Activated CD8-positive, alpha-beta T cell treated with anti-CD3 and anti-CD28 coated beads, Interleukin-2, amount 10 ng/mL, durations not matched to agents 7 days and 5 days (primary cell): ENCODE results near the gene ASTN2. TPM values are rescaled to one million over a fixed set of nuclear protein-coding genes. Genes with fewer than 3 reads are reported as not detected.

Experiments
- ATAC-seq: fragments of 150-1000 bp; cut with Tn5 transposase; one replicate; pipeline ENCODE4 v1.10.0; 2021; ENCODE audit warnings: moderate library complexity
- CTCF ChIA-PET: fragments of 350-600 bp; sonication (Branson Sonifier 250); formaldehyde crosslinking; loops from one replicate; lab custom pipeline; 2021; ENCODE audit warnings: antibody characterized with exemption; lab: Charles Lee
- POLR2A ChIA-PET: fragments of 350-600 bp; sonication (Branson Sonifier 250); formaldehyde crosslinking; loops from one replicate; lab custom pipeline; 2021; ENCODE audit warnings: antibody characterized with exemption; lab: Charles Lee
- DNase-seq: peaks from one replicate; pipeline ENCODE4 v3.0.0-alpha.2; 2020
- H3K27ac Mint-ChIP-seq: one replicate; pipeline ENCODE4 v1.8.0; 2021; ENCODE audit warnings: mild to moderate bottlenecking, mixed read lengths
- H3K27me3 Mint-ChIP-seq: one replicate; pipeline ENCODE4 v1.8.0; 2021; ENCODE audit warnings: low read depth, mixed read lengths
- H3K36me3 Mint-ChIP-seq: one replicate; pipeline ENCODE4 v1.8.0; 2021; ENCODE audit warnings: low read depth, mixed read lengths
- H3K4me1 Mint-ChIP-seq: one replicate; pipeline ENCODE4 v1.8.0; 2021; ENCODE audit warnings: low read depth, mixed read lengths
- H3K4me3 Mint-ChIP-seq: one replicate; pipeline ENCODE4 v1.8.0; 2021; ENCODE audit warnings: mild to moderate bottlenecking, mixed read lengths
- H3K9me3 Mint-ChIP-seq: one replicate; pipeline ENCODE4 v1.8.0; 2022; ENCODE audit warnings: mixed read lengths; ENCODE audit not compliant: insufficient read depth
- total RNA-seq, 2 experiments: library from RNA; stranded (reverse); gene quantifications; one replicate each; pipeline ENCODE4 v1.2.3, GENCODE V29; 2021

Gene ASTN2
- total RNA-seq, 2 experiments from 2014 or later = 4.7 to 4.9 TPM

- no peak for ATAC-seq
Observed at GRCh38 chr9:117120061-117120460, 294.8 kb downstream of the ASTN2 start.

GRCh38 chr9:117116084-117116483, 298.8 kb downstream of the ASTN2 start:
- DNase-seq (no peak), ATAC-seq (no peak)
- Mint-ChIP-seq H3K36me3 (no peaks in the 10 kb centered on the region), H3K27me3 (no peaks in the 10 kb centered on the region), H3K9me3 (no peaks in the 10 kb centered on the region), H3K4me1 (no peaks in the 10 kb centered on the region), H3K27ac (no peak overlapping the region), H3K4me3 (no peak overlapping the region)
- CTCF ChIA-PET = no interaction called here
- POLR2A ChIA-PET = no interaction called here

More at GRCh38 chr9:117120061-117120460, 294.8 kb downstream of the ASTN2 start:
- CTCF ChIA-PET = no interaction called here
- Mint-ChIP-seq H3K27ac (no peak overlapping the region), H3K4me1 (no peaks in the 10 kb centered on the region), H3K27me3 (no peaks in the 10 kb centered on the region), H3K9me3 (no peaks in the 10 kb centered on the region), H3K36me3 (no peaks in the 10 kb centered on the region), H3K4me3 (no peak overlapping the region)
- DNase-seq = no peak
- POLR2A ChIA-PET = no interaction called here

GRCh38 chr9:117114768-117115167, 300.1 kb downstream of the ASTN2 start:
- H3K9me3 Mint-ChIP-seq = no peaks in the 10 kb centered on the region
- H3K27me3 Mint-ChIP-seq = no peaks in the 10 kb centered on the region
- no peaks in the 10 kb centered on the region for H3K36me3 Mint-ChIP-seq
- no peak overlapping the region for H3K4me3 Mint-ChIP-seq
- ChIA-PET CTCF (no interaction called here), POLR2A (no interaction called here)
- no peak for ATAC-seq
- H3K4me1 Mint-ChIP-seq = no peaks in the 10 kb centered on the region
- DNase-seq = no peak
- H3K27ac Mint-ChIP-seq = no peak overlapping the region

GRCh38 chr9:117104716-117105495, 310.0 kb downstream of the ASTN2 start:
- POLR2A ChIA-PET = no interaction called here
- Mint-ChIP-seq H3K4me3 (no peak overlapping the region), H3K9me3 (no peaks in the 10 kb centered on the region), H3K27ac (no peak overlapping the region), H3K4me1 (no peaks in the 10 kb centered on the region), H3K36me3 (no peaks in the 10 kb centered on the region), H3K27me3 (no peaks in the 10 kb centered on the region)
- ATAC-seq (no peak), DNase-seq (no peak)
- CTCF ChIA-PET = no interaction called here

GRCh38 chr9:117104206-117104605, 310.7 kb downstream of the ASTN2 start:
- ATAC-seq = no peak
- H3K4me1 Mint-ChIP-seq = no peaks in the 10 kb centered on the region
- H3K9me3 Mint-ChIP-seq = no peaks in the 10 kb centered on the region
- CTCF ChIA-PET = no interaction called here
- no peak overlapping the region for H3K27ac Mint-ChIP-seq
- H3K27me3 Mint-ChIP-seq = no peaks in the 10 kb centered on the region
- POLR2A ChIA-PET = no interaction called here
- no peak overlapping the region for H3K4me3 Mint-ChIP-seq
- no peak for DNase-seq
- H3K36me3 Mint-ChIP-seq = no peaks in the 10 kb centered on the region

GRCh38 chr9:117103438-117104110, 311.3 kb downstream of the ASTN2 start:
- no peaks in the 10 kb centered on the region for H3K36me3 Mint-ChIP-seq
- ATAC-seq (no peak), DNase-seq (no peak)
- H3K27me3 Mint-ChIP-seq = no peaks in the 10 kb centered on the region
- H3K27ac Mint-ChIP-seq = no peak overlapping the region
- no peaks in the 10 kb centered on the region for H3K9me3 Mint-ChIP-seq
- no peak overlapping the region for H3K4me3 Mint-ChIP-seq
- CTCF ChIA-PET = no interaction called here
- no peaks in the 10 kb centered on the region for H3K4me1 Mint-ChIP-seq
- POLR2A ChIA-PET = interaction anchor here (0.7 kb wide), 1 partner anchor 258 kb away, joined by 3 read pairs; no protein-coding TSS in a partner anchor

GRCh38 chr9:117101008-117101407, 313.8 kb downstream of the ASTN2 start:
- no peaks in the 10 kb centered on the region for H3K4me1 Mint-ChIP-seq

GRCh38 chr9:117098331-117098730, 316.5 kb downstream of the ASTN2 start:
- Mint-ChIP-seq H3K9me3 (no peaks in the 10 kb centered on the region), H3K4me1 (no peaks in the 10 kb centered on the region), H3K36me3 (no peaks in the 10 kb centered on the region), H3K4me3 (no peak overlapping the region), H3K27ac (no peak overlapping the region), H3K27me3 (no peaks in the 10 kb centered on the region)
- ChIA-PET POLR2A (no interaction called here), CTCF (no interaction called here)
- ATAC-seq (no peak), DNase-seq (no peak)

More at GRCh38 chr9:117101008-117101407, 313.8 kb downstream of the ASTN2 start:
- H3K36me3 Mint-ChIP-seq = no peaks in the 10 kb centered on the region
- H3K27ac Mint-ChIP-seq = no peak overlapping the region
- ChIA-PET CTCF (no interaction called here), POLR2A (no interaction called here)
- no peak overlapping the region for H3K4me3 Mint-ChIP-seq
- no peaks in the 10 kb centered on the region for H3K9me3 Mint-ChIP-seq
- ATAC-seq (no peak), DNase-seq (no peak)
- H3K27me3 Mint-ChIP-seq = no peaks in the 10 kb centered on the region

- CTCF ChIA-PET = no interaction called here
- H3K4me1 Mint-ChIP-seq = no peaks in the 10 kb centered on the region
- H3K4me3 Mint-ChIP-seq = no peak overlapping the region
Observed at GRCh38 chr9:117097761-117098160, 317.1 kb downstream of the ASTN2 start.

GRCh38 chr9:117096138-117096537, 318.7 kb downstream of the ASTN2 start:
- Mint-ChIP-seq H3K4me1 (no peaks in the 10 kb centered on the region), H3K9me3 (no peaks in the 10 kb centered on the region), H3K36me3 (no peaks in the 10 kb centered on the region), H3K27me3 (no peaks in the 10 kb centered on the region), H3K4me3 (no peak overlapping the region), H3K27ac (no peak overlapping the region)
- POLR2A ChIA-PET = no interaction called here
- DNase-seq = no peak
- CTCF ChIA-PET = no interaction called here
- no peak for ATAC-seq

More at GRCh38 chr9:117097761-117098160, 317.1 kb downstream of the ASTN2 start:
- H3K27me3 Mint-ChIP-seq = no peaks in the 10 kb centered on the region
- H3K9me3 Mint-ChIP-seq = no peaks in the 10 kb centered on the region
- no peak for DNase-seq
- no peak overlapping the region for H3K27ac Mint-ChIP-seq
- POLR2A ChIA-PET = no interaction called here
- no peak for ATAC-seq
- no peaks in the 10 kb centered on the region for H3K36me3 Mint-ChIP-seq

GRCh38 chr9:117095081-117095480, 319.8 kb downstream of the ASTN2 start:
- CTCF ChIA-PET = no interaction called here
- Mint-ChIP-seq H3K9me3 (no peaks in the 10 kb centered on the region), H3K4me3 (no peak overlapping the region), H3K27ac (no peak overlapping the region), H3K36me3 (no peaks in the 10 kb centered on the region), H3K27me3 (no peaks in the 10 kb centered on the region), H3K4me1 (no peaks in the 10 kb centered on the region)
- POLR2A ChIA-PET = no interaction called here
- DNase-seq = no peak
- ATAC-seq = no peak
